Activated CD4-positive, alpha-beta T cell treated with anti-CD3 and anti-CD28 coated beads, Interleukin-2, amount 50 U/mL, for 4 hours (primary cell): ENCODE measurements around the gene INSYN2B.
"Not testable (repeated sequence)": the region's sequence is repeated elsewhere in the genome, so short reads cannot be mapped to it uniquely, and the experiment has no call there.

ENCODE experiments used
- DNase-seq, 2 experiments: peaks; one replicate each; pipeline ENCODE4 v3.0.0-alpha.2; 2020

The INSYN2B gene

GRCh38 chr5:169840405-169840804, 139.9 kb downstream of the INSYN2B start:
- no peak for DNase-seq

GRCh38 chr5:169838688-169839087, 141.6 kb downstream of the INSYN2B start:
- DNase-seq, result no peak

DNA sequence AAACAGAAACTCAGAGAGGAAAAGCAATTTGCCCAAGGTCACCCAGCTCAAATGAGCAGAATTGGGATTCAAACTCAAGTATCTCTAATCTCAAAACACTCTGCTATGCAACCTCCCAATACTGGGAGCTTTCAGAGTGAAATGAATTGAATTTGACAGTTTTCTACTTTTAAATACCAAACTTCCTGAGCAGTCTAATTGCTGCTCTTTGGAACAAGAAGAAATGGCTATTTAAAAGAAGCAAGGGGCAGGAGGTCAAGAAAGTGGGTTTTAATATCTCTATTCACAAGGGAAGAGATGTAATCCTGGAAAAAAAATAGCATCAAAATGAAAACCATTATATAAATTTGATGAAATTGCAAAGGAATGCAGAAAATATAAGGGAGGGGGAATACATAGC, 142.6 kb downstream of the INSYN2B start:
- no peak for DNase-seq

DNA sequence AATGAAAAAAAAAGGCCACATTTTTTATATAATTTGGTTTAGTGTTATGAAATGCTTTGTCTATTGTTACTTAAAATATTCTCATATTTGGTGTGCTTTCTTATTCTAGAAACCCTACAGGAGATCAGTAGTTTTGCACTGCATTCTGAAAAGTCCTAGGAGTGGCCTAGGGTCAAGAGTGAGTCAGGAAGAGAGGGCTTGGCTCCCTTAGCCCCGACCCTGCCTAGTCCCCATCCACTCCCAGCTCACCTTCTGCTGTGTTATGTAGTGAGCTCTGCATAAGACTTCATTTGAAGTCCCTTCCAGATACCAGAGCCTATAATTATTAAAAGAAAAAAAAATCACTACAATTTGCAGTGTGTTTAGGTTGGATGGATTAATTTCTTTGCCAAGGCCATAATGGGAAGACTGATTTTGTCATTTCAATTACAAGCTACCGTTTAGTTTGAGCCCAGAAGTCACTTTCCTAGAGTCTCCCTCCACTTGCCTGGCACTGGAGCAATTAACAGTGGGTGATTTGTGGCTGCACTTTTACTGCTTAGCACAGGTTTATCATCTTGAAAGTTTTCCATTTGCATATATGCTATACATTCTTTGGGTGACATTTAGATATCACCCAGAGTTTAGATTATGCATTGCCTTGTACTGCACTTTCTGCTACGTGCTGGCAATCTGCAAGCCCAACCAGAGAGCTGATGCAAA, 143.3 kb downstream of the INSYN2B start:
- DNase-seq, result no peak

DNA sequence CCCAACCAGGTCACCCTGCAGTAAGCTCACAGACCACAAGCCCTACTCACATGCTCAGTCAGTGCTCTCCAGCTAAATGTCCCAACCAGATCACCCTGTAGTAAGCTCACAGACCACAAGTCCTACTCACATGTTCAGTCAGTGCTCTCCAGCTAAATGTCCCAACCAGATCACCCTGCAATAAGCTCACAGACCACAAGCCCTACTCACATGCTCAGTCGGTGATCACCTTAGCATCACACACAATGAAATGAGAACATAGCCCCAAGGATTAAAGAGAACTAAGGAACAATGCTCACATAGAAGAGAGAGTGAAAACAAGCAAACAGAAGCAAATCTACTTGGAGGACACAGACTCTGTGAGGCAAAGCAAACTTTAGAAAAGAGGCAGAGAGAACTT, 145.8 kb downstream of the INSYN2B start:
- DNase-seq, result not testable (repeated sequence)

DNA sequence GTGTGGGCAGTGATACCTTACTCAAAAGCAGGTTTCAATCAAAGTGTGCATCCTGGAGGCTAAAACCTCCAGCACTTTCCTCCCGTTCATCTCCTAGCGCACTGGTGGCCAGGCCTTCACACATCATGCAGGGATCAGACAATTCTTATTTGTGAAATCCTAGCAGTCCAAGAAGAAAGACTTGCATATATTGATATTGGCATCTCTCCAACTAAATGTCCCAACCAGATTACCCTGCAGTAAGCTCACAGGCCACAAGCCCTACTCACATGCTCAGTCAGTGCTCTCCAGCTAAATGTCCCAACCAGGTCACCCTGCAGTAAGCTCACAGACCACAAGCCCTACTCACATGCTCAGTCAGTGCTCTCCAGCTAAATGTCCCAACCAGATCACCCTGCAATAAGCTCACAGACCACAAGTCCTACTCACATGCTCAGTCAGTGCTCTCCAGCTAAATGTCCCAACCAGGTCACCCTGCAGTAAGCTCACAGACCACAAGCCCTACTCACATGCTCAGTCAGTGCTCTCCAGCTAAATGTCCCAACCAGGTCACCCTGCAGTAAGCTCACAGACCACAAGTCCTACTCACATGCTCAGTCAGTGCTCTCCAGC, 146.5 kb downstream of the INSYN2B start:
- not testable (repeated sequence) for DNase-seq

DNA sequence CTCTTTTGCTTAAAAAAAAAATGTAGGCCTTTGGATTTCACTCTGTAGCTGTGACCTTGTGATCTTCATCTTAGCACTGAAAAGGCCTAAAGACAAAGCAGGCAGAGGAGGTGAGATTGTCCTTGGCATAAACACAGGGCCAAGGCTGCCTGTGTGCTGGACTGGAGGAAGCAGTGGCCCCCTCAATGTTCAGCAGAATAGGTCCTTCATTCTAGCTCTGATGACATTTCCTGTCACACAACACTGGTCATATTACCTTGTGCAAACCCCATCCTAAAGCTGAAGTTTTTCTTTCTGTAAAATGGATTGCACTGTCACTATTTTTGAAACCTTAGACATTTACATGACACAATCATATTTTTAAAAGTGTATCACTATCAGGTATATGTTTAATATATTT, 147.4 kb downstream of the INSYN2B start:
- no peak for DNase-seq

DNA sequence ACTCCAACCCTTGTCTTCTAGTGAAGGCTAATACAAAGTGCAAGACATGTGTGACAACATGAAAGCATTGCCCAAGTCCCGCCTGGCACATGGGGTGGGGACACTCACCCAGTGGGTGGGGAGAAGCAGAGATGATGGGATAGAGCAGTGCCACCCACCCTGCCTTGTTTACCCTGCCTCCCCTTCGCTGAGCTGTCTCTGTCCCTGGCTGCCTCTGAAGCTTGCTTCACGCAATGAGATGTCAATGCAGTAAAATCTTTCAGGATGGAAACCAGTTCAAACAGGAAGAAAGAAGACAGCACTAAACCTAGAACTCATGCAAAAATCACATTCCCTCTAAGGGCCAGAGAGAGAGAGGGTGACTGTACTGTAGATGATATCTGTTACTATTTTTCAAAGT, 148.0 kb downstream of the INSYN2B start:
- no peak for DNase-seq

DNA sequence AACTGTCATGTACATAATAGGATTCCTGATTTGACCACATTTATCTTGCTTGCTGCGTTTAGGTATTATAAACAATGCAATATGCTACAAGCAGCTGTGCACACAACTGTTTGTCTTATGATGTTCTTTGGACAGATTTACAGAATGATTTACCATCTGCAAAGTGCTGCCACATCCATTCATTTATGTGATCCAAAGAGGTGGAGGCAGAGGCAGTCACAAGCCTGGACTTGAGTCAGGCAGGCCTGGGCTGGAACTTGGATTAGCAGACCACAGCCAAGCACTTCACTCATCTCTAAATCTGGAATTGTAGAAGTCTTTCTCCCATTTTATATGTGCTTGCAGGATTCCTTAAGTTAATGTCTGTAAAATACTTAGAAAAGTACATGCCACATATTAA, 149.0 kb downstream of the INSYN2B start:
- no peak for DNase-seq

DNA sequence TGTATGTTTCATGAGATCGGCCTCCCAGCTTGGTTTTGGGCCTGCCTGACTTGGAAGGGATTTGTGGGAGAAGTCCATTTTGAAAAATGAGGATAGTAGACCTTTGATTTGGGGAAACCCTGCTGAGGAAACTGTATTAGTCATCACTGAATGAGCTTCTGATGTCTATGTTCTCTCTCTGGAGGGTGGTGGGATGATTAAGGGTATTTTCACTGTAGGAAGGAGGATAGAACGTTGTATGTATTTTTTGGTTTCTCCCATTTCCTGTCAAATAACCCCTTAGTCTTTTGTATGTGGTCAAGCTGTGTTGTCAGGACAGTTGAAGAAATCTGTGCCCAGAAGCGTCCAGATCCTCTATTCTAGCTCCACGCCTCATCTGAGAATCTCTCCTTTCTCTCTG, 151.9 kb downstream of the INSYN2B start:
- DNase-seq, result no peak

GRCh38 chr5:169827769-169828168, 152.5 kb downstream of the INSYN2B start:
- no peak for DNase-seq

- no peak for DNase-seq
Measured at GRCh38 chr5:169826618-169827017, 153.7 kb downstream of the INSYN2B start.

GRCh38 chr5:169817031-169817430, 163.3 kb downstream of the INSYN2B start:
- DNase-seq, result no peak

GRCh38 chr5:169814522-169814921, 165.8 kb downstream of the INSYN2B start:
- no peak for DNase-seq
